ENCODE data around the gene ANP32E.
A peak's percentile ranks its signal among the peaks of the same experiment; 100 is the strongest.

Gene ANP32E

DNA sequence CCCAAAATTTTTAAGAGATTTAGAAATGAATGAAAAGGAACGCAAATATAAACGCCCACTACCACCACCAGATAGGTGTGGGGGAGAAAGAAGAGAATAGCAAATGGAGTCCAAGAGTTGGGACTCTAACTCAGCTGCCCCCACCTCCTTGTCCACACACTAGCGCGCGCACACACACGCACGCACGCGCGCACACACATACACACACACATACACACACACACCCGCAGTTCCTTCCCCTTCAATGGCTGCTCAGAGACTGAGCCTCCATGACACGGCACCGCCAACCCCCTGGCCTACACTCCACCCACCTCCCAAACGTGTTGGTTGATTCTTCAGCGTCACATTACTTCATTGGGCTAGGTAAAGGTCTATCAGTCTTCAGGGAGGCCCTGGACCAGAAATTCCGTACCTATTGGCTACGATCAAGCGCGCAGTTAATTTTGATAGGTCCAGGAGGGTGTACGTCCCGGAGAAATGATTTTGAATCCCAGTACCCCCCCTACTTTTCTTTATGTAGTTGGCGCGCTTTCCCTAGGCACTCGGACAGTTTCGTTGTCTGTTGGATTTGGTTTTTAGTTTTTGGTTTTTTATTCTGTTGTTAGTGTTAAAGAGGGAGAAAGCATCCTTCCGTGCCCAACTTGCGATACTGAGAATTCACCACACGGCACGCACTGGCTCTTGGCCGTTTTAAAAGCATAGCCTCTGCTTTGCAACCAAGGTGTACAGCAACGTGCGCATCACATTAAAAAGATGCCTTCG is at the start of gene ANP32E:
TSS of gene ANP32E (minus strand) at position 261 of the 762 bp plus-strand sequence. CDS start 326 bp downstream, outside the sequence.
- peak; percentile 94 for DNase-seq

DNA sequence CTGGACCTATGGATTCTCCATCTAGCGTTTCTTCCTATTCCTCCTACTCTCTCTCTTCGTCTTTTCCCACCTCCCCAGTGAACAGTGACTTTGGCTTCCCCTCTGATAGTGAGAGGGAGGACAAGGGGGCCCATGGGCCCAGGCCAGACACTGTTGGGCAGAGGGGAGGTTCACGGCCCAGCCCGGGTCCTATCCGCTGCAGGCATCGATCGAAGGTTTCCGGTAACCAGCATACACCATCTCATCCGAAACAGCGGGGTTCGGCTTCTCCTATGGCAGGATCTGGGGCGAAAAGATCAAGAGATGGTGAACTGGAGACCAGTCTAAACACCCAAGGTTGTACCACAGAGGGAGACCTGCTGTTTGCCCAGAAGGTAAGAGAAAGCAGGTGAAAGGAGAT is 47.3 kb upstream of the ANP32E start:
- DNase-seq, result no peak

DNA sequence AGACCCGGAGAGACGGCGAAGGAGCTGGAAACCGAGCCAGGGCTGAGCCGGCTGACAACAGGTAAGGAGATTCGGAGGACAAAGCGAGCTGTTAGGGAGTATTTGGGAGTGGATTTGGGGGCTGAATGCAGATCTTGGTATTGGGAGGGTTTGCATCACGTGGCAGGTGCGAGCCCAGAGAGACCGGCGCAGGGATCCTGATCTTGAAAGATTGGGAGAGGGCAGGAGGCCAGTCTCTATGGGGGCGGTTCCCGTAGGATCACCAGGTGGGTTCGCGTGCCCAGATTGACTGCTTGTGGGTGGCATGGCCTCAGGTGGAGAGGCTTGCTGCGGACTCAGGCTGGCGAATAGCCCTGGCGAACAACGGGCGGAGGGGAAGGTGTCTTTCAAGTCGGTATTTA is 46.6 kb upstream of the ANP32E start:
- DNase-seq, result peak; percentile 21

DNA sequence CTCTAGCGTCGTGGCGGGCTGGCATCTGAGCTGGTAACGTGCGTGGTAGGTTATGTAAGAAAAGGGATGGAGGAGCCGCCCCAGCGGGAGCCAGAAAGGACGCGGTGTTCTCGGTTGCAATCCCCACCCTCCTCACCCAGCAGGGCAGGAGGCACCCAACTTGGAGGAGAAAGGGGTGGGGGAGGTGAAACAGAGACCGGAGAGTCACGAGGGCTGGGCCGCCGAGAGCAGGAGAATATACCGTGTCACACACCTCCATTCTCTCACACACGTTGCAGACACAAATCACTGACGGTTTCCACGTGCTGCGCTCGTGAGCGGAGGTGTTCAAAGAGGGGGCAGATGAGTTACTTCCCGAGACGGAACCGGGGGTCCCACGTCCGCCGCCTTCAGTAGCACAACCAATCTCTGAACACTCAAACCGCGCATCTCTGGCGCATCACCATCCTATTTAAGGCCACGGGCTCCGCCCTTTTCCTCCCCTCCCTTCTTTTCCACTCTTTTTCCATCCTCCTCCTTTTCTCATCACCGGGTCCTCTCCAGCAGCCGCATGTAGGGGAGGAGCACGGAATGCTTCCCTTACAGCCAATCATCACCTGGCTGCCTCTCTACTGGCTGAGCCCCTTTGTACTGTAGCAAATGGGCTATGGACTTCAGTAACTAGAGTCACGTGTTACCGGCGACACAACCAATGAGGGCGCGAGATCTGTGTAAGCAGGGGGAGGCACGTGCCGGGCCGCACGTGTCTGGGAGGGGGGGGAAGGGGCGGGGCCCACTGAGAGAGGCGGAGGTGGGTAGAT is 46.0 kb upstream of the ANP32E start, which contains the start of gene CIART:
TSS of gene CIART (plus strand) at position 797 of the 800 bp plus-strand sequence. CDS start 714 bp downstream, outside the sequence.
- DNase-seq, result peak; percentile 86

DNA sequence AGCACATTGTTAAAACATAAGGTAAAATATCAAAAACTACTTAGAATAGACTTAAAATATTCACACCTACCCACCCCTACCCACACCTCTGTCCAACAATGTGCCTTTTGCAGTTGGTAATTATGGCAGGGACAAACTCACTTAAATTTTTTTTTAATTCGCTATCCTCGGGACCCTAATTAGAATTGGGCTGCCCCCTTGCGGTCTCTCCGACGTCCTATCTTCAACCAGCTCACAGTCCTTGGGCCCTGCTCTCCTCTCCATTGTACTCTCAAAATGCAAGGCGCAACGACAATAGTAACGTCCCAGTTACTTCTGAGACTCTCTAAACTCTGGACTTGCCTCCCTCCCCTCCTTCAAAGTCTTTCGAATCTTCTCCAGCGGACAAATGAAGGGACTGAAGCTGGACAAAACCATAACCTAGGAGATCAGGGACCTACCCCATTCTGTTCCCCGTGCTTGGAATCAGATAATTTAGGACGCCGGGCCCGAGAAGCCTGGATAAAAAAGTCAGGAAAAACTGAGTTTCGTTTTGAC is 45.4 kb upstream of the ANP32E start:
- DNase-seq, result peak; percentile 73

DNA sequence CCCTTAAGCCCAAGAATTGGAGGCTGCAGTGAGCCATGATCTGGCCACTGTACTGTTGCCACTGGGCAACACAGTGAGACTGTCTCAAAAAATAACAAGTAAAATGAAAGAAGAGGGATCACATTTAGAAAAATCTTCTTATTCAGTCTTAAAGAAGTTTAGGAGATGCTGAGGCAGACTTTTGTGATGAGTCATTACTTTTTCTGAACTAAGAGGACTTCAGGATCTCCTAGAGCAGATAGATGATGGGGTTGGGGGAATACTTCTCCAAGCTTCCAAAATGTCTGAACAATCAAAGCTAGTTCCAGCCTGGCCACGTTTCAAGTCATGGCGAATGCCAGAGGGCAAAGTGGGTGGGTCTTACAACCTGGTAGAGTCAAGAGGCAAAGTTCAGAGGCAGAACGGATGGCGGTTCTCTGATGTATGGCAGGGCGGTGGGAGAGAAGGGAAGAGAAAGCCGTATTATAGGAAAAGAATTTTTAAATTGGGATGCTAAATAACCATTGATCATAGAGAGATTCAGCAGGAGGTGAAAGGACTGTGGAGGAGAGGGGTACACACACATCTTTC is 44.3 kb upstream of the ANP32E start:
- DNase-seq, result no peak

DNA sequence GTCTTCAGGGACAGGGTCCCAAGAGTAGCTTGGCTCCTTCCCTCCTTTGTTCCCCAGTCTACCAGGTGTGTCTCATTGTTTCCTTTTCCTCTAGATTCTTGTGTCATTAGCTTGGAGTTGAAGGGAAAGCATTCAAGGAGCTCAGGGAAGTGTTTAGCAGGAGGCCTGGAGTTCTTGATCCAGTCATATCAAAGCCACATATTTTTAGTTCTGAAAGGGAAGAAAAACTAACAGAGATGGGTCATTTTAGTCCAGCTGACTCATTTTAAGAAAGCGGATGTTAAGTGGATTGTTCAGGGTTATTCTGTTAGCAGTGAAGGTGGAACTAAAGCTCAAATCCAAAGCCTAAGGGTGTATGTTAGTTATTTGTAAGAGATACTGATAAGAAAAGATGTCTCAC is 37.4 kb upstream of the ANP32E start:
- no peak for DNase-seq

DNA sequence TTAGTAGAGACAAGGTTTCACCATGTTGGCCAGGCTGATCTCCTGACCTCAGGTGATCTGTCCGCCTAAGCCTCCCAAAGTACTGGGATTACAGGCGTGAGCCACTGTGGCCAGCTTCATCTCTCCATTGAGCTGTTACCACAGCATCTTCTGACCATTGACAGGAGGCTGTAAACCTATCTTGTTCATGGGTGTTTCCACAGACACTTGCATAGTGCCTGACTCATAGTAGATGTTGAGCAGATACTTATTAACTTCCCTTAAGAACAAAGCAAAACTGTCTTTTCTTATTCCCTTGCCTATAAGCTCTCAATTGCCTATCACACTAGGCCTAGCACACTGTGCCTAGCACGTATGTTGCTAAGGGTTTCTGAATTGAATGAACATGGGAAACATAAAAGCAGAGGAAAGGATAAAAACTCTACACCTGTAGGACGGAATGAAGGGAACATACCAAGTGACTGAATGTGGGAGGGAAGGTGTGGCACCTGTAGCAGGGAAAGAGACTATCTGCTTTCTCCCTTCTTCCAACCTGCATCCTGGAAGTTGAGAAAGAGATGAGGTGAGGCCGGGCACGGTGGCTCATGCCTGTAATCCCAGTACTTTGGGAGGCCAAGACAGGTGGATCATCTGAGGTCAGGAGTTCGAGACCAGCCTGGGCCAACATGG is 35.5 kb upstream of the ANP32E start:
- DNase-seq, result no peak

DNA sequence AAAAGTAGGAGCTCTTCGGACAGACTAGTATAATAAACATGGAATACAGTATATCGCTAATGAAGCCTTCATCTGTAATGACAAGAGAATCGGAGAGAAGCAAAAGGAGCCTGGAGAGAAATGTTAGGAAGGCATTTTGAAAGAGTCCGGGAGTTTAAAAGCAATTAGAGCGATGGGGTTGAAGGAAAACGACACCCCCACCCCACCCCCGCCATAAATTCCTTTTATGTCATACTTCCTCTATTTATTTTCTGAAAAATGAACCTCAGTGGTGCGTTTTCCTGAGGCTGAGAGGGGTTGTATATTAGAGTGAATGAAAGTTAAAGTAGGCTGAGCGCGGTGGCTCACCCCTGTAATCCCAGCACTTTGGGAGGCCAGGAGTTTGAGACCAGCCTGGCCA is 33.5 kb upstream of the ANP32E start:
- DNase-seq, result no peak

DNA sequence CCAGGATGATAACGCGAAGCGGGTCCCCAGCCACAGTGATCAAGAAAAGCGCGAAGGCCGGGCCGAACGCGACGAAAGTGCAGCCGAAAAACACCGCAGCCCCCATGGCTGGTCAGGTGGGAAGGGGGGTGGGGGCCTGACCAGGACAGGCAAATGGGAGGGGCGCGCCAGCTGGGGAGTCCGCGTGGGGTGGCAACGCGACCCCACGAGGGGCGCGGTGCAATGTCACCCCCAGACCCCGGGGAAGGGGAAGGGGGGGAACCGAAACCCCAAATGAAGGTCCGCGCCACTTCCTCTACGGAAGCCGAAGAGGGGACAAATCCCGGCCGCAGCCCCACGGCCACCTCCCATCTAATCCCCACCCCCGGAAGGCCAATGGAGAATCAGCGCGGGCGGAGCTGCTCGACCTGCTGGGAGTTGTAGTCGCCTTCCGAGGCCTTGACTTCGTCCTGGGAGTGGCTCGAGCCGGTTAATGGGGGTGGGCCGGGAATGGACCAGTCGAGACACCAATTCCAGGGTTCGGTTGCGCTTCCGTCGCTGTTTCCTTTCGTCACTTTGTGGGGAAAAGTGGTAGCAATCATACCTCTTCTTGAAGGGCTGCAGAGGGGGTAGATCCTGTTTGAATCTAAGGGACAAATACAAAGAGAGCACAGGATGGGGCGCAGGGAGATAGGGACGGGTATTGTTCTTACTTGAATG is 32.9 kb upstream of the ANP32E start, which contains the start of gene APH1A:
TSS of gene APH1A (minus strand) at position 312 of the 699 bp plus-strand sequence. CDS start at position 106, 206 bp downstream.
- DNase-seq, result peak; percentile 94

DNA sequence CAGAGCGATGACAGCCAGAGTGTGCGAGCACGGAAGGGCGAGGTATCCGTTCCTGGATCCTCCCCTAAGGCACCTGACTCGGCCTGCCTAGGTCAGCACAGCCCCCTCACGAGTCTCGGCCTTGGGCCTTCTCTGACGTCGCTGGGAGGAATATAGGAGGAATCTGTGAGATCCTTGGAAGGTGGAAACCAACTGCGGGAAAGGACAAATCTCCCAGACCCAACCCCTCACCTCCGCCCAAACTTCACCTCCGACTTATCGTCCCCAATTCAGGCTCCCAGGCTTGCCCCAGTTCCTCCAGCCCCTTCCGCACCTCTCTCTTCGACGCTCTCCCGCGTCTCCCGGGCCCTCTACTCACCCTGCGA is 32.4 kb upstream of the ANP32E start:
- DNase-seq, result peak; percentile 45

DNA sequence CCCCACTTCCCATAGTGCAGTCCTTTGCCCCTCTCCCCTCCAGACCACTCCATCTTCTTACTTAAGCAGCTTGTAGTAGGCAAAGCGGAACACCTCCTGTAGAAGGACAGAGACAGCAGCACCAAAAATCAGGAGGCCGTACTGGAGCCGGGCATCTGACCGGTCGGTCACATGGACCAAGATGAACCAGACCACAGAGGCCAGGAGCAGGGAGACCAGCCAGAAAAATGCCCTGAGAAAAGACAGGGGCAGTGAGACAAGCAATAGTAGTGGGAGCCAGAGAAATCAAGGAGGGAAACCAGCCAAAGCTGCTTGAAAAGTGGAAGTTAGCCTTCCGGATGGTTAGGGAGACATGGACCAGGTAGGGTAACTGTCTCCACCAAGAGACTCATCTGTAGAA is 32.0 kb upstream of the ANP32E start:
- DNase-seq, result no peak

DNA sequence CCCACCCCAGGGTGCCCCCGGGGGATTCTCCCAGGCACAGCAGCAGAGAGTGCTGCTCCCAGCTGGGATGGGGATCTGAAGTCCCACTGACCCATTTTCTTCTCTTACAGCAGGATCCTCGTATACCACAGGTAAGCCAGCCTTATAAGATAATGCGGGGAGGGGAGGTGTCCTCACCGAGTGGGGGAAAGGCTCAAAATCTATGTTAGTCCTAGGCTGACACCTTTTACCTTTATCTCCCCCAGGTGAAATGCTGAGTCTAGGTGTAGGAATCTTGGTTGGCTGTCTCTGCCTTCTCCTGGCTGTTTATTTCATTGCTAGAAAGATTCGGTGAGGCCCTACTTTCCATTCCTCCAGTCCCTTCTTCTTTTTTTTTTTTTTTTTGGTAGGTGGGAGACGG is 27.6 kb upstream of the ANP32E start:
- no peak for DNase-seq

DNA sequence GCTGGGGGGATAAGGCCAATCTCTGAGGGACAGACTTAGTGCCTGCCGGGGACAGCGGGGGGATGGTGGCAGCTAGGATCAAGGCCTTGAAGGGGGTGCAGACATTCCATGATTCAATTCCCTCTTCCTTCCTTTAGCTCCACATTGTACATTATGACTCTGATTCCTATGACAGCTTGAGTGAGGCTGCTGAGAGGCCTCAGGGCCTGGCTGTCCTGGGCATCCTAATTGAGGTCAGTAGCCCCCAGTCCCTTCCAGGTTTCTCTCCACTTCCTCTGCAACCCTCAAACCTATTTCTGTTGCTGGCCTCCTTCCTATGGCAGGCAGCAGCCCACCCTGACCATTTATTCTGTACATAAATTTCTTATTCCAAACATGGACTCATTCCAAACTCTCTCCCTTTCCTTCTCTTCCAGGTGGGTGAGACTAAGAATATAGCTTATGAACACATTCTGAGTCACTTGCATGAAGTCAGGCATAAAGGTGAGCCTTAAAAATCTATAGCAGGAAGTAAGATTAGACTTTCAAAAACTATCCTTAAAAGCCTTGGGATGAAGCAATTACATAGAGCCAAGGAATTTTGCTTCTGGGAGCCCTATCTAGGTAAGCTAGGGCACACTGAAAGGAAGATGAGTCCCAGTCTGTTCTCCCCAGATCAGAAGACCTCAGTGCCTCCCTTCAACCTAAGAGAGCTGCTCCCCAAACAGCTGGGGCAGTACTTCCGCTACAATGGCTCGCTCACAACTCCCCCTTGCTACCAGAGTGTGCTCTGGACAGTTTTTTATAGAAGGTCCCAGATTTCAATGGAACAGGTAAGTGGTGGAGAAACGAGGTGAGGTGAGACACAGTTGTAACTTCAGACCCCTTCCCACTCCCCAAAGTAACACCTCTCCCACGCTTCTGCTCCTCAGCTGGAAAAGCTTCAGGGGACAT is 26.7 kb upstream of the ANP32E start:
- no peak for DNase-seq

DNA sequence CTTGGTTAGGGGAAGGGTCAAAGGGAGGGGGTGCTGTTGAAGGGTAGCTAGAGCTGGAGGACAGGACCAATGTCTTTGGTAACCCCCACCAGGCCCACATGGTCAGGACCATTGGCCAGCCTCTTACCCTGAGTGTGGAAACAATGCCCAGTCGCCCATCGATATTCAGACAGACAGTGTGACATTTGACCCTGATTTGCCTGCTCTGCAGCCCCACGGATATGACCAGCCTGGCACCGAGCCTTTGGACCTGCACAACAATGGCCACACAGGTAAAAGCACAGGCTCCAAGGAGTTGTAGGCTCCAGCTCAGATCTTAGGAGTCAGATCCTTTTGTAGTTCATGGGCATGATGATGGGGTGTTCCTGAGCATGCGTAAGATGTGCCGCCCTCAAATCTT is 25.5 kb upstream of the ANP32E start:
- no peak for DNase-seq

DNA sequence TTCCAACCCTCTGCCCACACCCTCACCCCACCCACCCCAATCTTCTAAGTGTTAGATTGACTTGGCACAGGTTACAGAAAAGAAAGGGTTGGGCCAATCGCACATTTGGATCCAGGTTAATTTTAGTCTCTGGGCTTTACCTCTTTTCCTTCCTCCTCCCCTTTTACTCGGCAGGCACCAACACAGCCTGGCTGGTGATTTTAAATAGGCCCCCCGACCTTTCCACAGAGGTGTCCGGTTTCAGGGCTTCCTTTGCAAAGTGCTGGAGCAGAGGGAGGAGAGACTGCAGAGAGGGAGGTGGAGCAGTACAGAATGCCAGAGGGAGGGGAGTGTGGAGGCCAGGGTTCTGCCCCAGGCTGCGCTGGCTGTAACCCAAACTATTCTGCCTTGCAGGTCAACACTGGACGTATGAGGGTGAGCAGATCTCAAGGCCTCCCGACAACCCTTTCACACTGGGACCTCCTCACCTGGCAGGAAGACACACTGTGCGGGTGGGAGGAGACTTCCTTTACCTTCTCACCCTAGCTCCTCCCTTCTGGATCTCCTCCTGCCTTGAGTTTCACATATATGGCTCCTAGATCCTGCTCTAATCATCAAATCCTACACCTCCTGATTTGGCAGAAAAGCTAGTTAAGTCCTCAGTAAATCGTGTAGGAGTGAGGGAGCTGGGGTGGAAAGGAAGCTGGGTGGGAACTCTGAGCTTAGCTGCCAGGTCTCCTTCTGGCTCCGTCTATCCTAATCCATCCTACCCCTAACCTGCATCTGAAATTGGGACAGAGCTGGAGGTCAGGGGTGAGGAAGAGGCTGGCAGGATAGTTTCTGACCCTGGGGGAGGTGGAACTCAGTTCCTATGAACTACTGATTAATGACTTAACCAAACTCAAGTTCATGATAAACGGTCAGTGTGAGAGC is 24.1 kb upstream of the ANP32E start:
- no peak for DNase-seq

DNA sequence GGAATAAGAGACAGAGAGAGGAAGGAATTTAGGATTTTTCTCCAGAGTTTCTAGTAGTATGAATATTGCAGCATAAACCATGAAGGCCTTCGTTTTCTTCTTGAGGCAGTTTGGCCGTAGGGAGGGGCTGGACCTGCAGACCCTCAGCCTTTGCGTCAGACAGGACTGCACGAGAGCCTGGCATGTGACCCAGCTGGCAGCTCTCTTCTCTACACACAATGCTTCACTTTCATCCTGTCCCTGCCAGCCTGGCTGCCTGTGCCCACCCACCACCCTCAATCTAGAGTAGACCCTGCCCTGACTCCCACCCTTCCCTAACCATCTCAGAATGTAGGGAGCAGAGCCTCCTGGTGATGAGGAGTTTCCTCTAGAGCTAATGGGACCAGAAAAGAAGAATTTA is 23.3 kb upstream of the ANP32E start:
- no peak for DNase-seq

DNA sequence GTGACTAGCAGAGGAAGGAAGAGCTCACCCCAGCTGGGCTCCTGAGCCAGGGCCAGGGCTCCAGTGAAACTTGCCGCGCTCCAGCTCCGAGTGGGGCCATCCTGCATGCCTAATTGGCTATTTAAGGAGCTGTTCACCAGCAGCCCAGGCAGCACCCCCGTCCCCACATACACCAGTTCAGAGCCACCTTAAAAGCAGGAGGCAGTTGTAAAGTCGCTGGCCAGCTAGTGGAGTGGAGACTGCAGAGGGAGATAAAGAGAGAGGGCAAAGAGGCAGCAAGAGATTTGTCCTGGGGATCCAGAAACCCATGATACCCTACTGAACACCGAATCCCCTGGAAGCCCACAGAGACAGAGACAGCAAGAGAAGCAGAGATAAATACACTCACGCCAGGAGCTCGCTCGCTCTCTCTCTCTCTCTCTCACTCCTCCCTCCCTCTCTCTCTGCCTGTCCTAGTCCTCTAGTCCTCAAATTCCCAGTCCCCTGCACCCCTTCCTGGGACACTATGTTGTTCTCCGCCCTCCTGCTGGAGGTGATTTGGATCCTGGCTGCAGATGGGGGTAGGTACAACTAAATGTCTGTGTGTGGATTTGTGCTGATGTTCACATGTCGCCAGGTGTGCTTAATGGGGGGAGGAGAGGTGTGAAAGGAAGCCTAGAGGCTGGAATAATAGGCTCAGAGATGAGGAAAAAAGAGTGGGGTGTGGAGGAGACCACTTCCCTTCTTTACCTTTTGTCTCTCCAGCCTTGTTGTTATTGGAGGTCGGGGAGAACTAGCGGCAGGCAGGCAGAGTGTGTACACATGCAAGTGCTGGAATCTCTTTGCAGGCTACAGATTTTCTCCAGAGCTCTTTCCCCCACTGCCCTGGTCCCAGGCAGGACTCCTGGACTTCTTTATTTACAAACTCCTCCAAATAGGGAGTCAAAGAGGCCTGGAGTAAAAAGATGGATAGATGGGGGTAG is 22.0 kb upstream of the ANP32E start, which contains the start of gene CA14:
TSS of gene CA14 (plus strand) at position 151 of the 962 bp plus-strand sequence. CDS start at position 506, 355 bp downstream.
- no peak for DNase-seq

All from CD4-positive, alpha-beta T cell treated with Interleukin-17A for 4 hours (primary cell).